ENCODE measurements around the gene SNAPC2. TPM values are rescaled to one million over a fixed set of nuclear protein-coding genes. Genes with fewer than 3 reads are reported as not detected.
A peak's percentile ranks its signal among the peaks of the same experiment; 100 is the strongest.

The SNAPC2 gene
- total and polyA plus RNA-seq, 2 donors = 6.4 to 16.0 TPM

- Histone ChIP-seq H3K27ac (ENCODE audit: low read depth in 1 of 2, low read length in 1 of 2) (no peak overlapping the region), H3K4me3 (ENCODE audit: low read length in 2 of 2) (no peak overlapping the region), H3K27me3 (ENCODE audit: control insufficient read depth in 2 of 2, insufficient read depth in 1 of 2, low read length in 1 of 2) (peaks cover 24 to 37% of the 10 kb centered on the region in 2 donors), H3K4me1 (ENCODE audit: control insufficient read depth in 2 of 2, insufficient read depth in 2 of 2, low read length in 2 of 2) (peaks cover 3 to 10% of the 10 kb centered on the region in 2 donors), H3K36me3 (ENCODE audit: control insufficient read depth in 2 of 2, insufficient read depth in 2 of 2, low read length in 1 of 2) (peaks cover 46 to 60% of the 10 kb centered on the region in 2 donors), H3K9me3 (ENCODE audit: control insufficient read depth in 2 of 2, insufficient read depth in 1 of 2, low read length in 1 of 2) (peaks cover 0 to 1% of the 10 kb centered on the region in 2 donors)
- WGBS = 93% methylated on average over 18 of the region's 18 CpGs
- no peak for DNase-seq (ENCODE audit: low read depth in 6 of 9, low spot score in 9 of 9)
Observed at GRCh38 chr19:7911508-7912143, 8.5 kb upstream of the SNAPC2 start.

- peaks cover 30 to 42% of the 10 kb centered on the region in 2 donors for H3K27me3 ChIP-seq (ENCODE audit: control insufficient read depth in 2 of 2, insufficient read depth in 1 of 2, low read length in 1 of 2)
- peaks cover 6 to 13% of the 10 kb centered on the region in 2 donors for H3K4me1 ChIP-seq (ENCODE audit: control insufficient read depth in 2 of 2, insufficient read depth in 2 of 2, low read length in 2 of 2)
- no peak overlapping the region for H3K4me3 ChIP-seq (ENCODE audit: low read length in 2 of 2)
- DNase-seq (ENCODE audit: low read depth in 6 of 9, low spot score in 9 of 9) = no peak
- peaks cover 46 to 58% of the 10 kb centered on the region in 2 donors for H3K36me3 ChIP-seq (ENCODE audit: control insufficient read depth in 2 of 2, insufficient read depth in 2 of 2, low read length in 1 of 2)
- peaks cover 0 to 1% of the 10 kb centered on the region in 2 donors for H3K9me3 ChIP-seq (ENCODE audit: control insufficient read depth in 2 of 2, insufficient read depth in 1 of 2, low read length in 1 of 2)
- no peak overlapping the region for H3K27ac ChIP-seq (ENCODE audit: low read depth in 1 of 2, low read length in 1 of 2)
- WGBS = 96% methylated on average over 31 of the region's 31 CpGs
Observed at GRCh38 chr19:7912144-7912696, 7.9 kb upstream of the SNAPC2 start.

- Histone ChIP-seq H3K9me3 (ENCODE audit: control insufficient read depth in 2 of 2, insufficient read depth in 1 of 2, low read length in 1 of 2) (peaks cover 0 to 1% of the 10 kb centered on the region in 2 donors), H3K36me3 (ENCODE audit: control insufficient read depth in 2 of 2, insufficient read depth in 2 of 2, low read length in 1 of 2) (peaks cover 46 to 51% of the 10 kb centered on the region in 2 donors), H3K4me1 (ENCODE audit: control insufficient read depth in 2 of 2, insufficient read depth in 2 of 2, low read length in 2 of 2) (peaks cover 6 to 16% of the 10 kb centered on the region in 2 donors), H3K4me3 (ENCODE audit: low read length in 2 of 2) (no peak overlapping the region), H3K27ac (ENCODE audit: low read depth in 1 of 2, low read length in 1 of 2) (no peak overlapping the region), H3K27me3 (ENCODE audit: control insufficient read depth in 2 of 2, insufficient read depth in 1 of 2, low read length in 1 of 2) (peaks cover 37 to 49% of the 10 kb centered on the region in 2 donors)
- WGBS = 98% methylated on average over 39 of the region's 39 CpGs
- DNase-seq (ENCODE audit: low read depth in 6 of 9, low spot score in 9 of 9) = no peak
Observed at GRCh38 chr19:7912697-7913564, 7.2 kb upstream of the SNAPC2 start.

GRCh38 chr19:7913652-7914051 lies 6.5 kb upstream of the SNAPC2 start:
- Histone ChIP-seq H3K9me3 (ENCODE audit: control insufficient read depth in 2 of 2, insufficient read depth in 1 of 2, low read length in 1 of 2) (peaks cover 1 to 2% of the 10 kb centered on the region in 2 donors), H3K4me1 (ENCODE audit: control insufficient read depth in 2 of 2, insufficient read depth in 2 of 2, low read length in 2 of 2) (peaks cover 6 to 16% of the 10 kb centered on the region in 2 donors), H3K4me3 (ENCODE audit: low read length in 2 of 2) (no peak overlapping the region), H3K36me3 (ENCODE audit: control insufficient read depth in 2 of 2, insufficient read depth in 2 of 2, low read length in 1 of 2) (peaks cover 43 to 45% of the 10 kb centered on the region in 2 donors), H3K27ac (ENCODE audit: low read depth in 1 of 2, low read length in 1 of 2) (no peak overlapping the region), H3K27me3 (ENCODE audit: control insufficient read depth in 2 of 2, insufficient read depth in 1 of 2, low read length in 1 of 2) (peaks cover 43 to 56% of the 10 kb centered on the region in 2 donors)
- WGBS = 97% methylated on average over 10 of the region's 10 CpGs
- no peak for DNase-seq (ENCODE audit: low read depth in 6 of 9, low spot score in 9 of 9)

- peaks cover 38 to 44% of the 10 kb centered on the region in 2 donors for H3K36me3 ChIP-seq (ENCODE audit: control insufficient read depth in 2 of 2, insufficient read depth in 2 of 2, low read length in 1 of 2)
- H3K4me1 ChIP-seq (ENCODE audit: control insufficient read depth in 2 of 2, insufficient read depth in 2 of 2, low read length in 2 of 2) = peaks cover 6 to 17% of the 10 kb centered on the region in 2 donors
- no peak overlapping the region for H3K27ac ChIP-seq (ENCODE audit: low read depth in 1 of 2, low read length in 1 of 2)
- DNase-seq (ENCODE audit: low read depth in 6 of 9, low spot score in 9 of 9) = no peak
- peaks cover 48 to 61% of the 10 kb centered on the region in 2 donors for H3K27me3 ChIP-seq (ENCODE audit: control insufficient read depth in 2 of 2, insufficient read depth in 1 of 2, low read length in 1 of 2)
- H3K9me3 ChIP-seq (ENCODE audit: control insufficient read depth in 2 of 2, insufficient read depth in 1 of 2, low read length in 1 of 2) = peaks cover 1 to 6% of the 10 kb centered on the region in 2 donors
- H3K4me3 ChIP-seq (ENCODE audit: low read length in 2 of 2) = no peak overlapping the region
- WGBS = 89% methylated on average over 12 of the region's 12 CpGs
Observed at GRCh38 chr19:7914099-7914498, 6.0 kb upstream of the SNAPC2 start.

GRCh38 chr19:7914598-7915045 lies 5.5 kb upstream of the SNAPC2 start, which contains the start of gene TGFBR3L:
TSS of gene TGFBR3L (plus strand) at chr19:7914830.
- Histone ChIP-seq H3K9me3 (ENCODE audit: control insufficient read depth in 2 of 2, insufficient read depth in 1 of 2, low read length in 1 of 2) (peaks cover 1 to 6% of the 10 kb centered on the region in 2 donors), H3K27me3 (ENCODE audit: control insufficient read depth in 2 of 2, insufficient read depth in 1 of 2, low read length in 1 of 2) (peaks cover 48 to 66% of the 10 kb centered on the region in 2 donors), H3K4me1 (ENCODE audit: control insufficient read depth in 2 of 2, insufficient read depth in 2 of 2, low read length in 2 of 2) (peaks cover 9 to 22% of the 10 kb centered on the region in 2 donors), H3K4me3 (ENCODE audit: low read length in 2 of 2) (no peak within 1 kb of the TSS), H3K36me3 (ENCODE audit: control insufficient read depth in 2 of 2, insufficient read depth in 2 of 2, low read length in 1 of 2) (peaks cover 34 to 39% of the 10 kb centered on the region in 2 donors), H3K27ac (ENCODE audit: low read depth in 1 of 2, low read length in 1 of 2) (no peak within 1 kb of the TSS)
- WGBS = 92% methylated on average over 12 of the region's 12 CpGs
- no peak for DNase-seq (ENCODE audit: low read depth in 6 of 9, low spot score in 9 of 9)

GRCh38 chr19:7915250-7916102 lies 4.7 kb upstream of the SNAPC2 start:
- Histone ChIP-seq H3K27ac (ENCODE audit: low read depth in 1 of 2, low read length in 1 of 2) (no peak overlapping the region), H3K4me1 (ENCODE audit: control insufficient read depth in 2 of 2, insufficient read depth in 2 of 2, low read length in 2 of 2) (peaks cover 13 to 27% of the 10 kb centered on the region in 2 donors)
- WGBS = 55% methylated on average over 24 of the region's 24 CpGs

More at GRCh38 chr19:7915250-7916102, 4.7 kb upstream of the SNAPC2 start:
- Histone ChIP-seq H3K27me3 (ENCODE audit: control insufficient read depth in 2 of 2, insufficient read depth in 1 of 2, low read length in 1 of 2) (peaks cover 48 to 71% of the 10 kb centered on the region in 2 donors), H3K4me3 (ENCODE audit: low read length in 2 of 2) (peak overlapping the region in 1 of 2 donors; percentile 44), H3K36me3 (ENCODE audit: control insufficient read depth in 2 of 2, insufficient read depth in 2 of 2, low read length in 1 of 2) (peaks cover 27 to 30% of the 10 kb centered on the region in 2 donors), H3K9me3 (ENCODE audit: control insufficient read depth in 2 of 2, insufficient read depth in 1 of 2, low read length in 1 of 2) (peaks cover 1 to 6% of the 10 kb centered on the region in 2 donors)
- DNase-seq (ENCODE audit: low read depth in 6 of 9, low spot score in 9 of 9) = no peak

Measured in thymus (tissue), 11 donors.